H4 (cell line): ENCODE measurements around the gene RUBCN. TPM values are rescaled to one million over a fixed set of nuclear protein-coding genes. Genes with fewer than 3 reads are reported as not detected.

Source experiments
- total RNA-seq: library from RNA; depleted of rRNA; stranded (reverse); fragments of >200 nt; shearing (Covaris generic); gene quantifications from 2 replicates; pipeline ENCODE4 v1.2.3, GENCODE V29; 2014; rRNA removed

The RUBCN gene
- total RNA-seq, 1 experiment from 2014 or later, result 7.5 TPM

Other genes with a start within 250 kb of the RUBCN start
- 4.9 and 9.4 TPM in 2 replicates for gene BDH1, start 180.9 kb downstream of the RUBCN start, total RNA-seq
- gene FYTTD1, start 13.0 kb upstream of the RUBCN start, total RNA-seq, result 35.9 and 53.1 TPM in 2 replicates
- 15.9 and 21.9 TPM in 2 replicates for gene LRCH3, start 54.4 kb upstream of the RUBCN start, total RNA-seq
- 1,457 and 1,516 TPM in 2 replicates for gene RPL35A, start 213.3 kb upstream of the RUBCN start, total RNA-seq
- gene LMLN, start 223.3 kb upstream of the RUBCN start, total RNA-seq, result 5.5 and 6.1 TPM in 2 replicates